HG03520 (cell line): Measurements from ENCODE around the gene ZNF554.
"Not testable (repeated sequence)": the region's sequence is repeated elsewhere in the genome, so short reads cannot be mapped to it uniquely, and the experiment has no call there.

Experiments
- ATAC-seq: cut with Tn5 transposase; IDR thresholded peaks from one replicate; pipeline ENCODE4 v1.9.1; 2021; ENCODE audit warnings: mild to moderate bottlenecking, moderate library complexity; ENCODE audit not compliant: unreplicated experiment

The ZNF554 gene

GRCh38 chr19:2865334-2866100, 45.8 kb downstream of the ZNF554 start:
- no peak for ATAC-seq

- ATAC-seq, result no peak
Measured at GRCh38 chr19:2866495-2867024, 46.9 kb downstream of the ZNF554 start.

GRCh38 chr19:2867025-2867991, 47.6 kb downstream of the ZNF554 start, which contains the start of gene ZNF556:
TSS of gene ZNF556 (plus strand) at chr19:2867335. CDS start at chr19:2867422, 87 bp downstream.
- ATAC-seq, result no peak

- ATAC-seq, result no peak
Measured at GRCh38 chr19:2869618-2870017, 50.0 kb downstream of the ZNF554 start.

- ATAC-seq, result not testable (repeated sequence)
Measured at GRCh38 chr19:2872175-2872574, 52.5 kb downstream of the ZNF554 start.

- ATAC-seq, result no peak
Measured at GRCh38 chr19:2877398-2878331, 58.0 kb downstream of the ZNF554 start.

- no peak for ATAC-seq
Measured at GRCh38 chr19:2883686-2884439, 64.2 kb downstream of the ZNF554 start.

- no peak for ATAC-seq
Measured at GRCh38 chr19:2885736-2886135, 66.1 kb downstream of the ZNF554 start.
